H1 (cell line): Measurements from ENCODE around the gene ANP32D.

ENCODE experiments used
- CTCF ChIP-seq, 3 experiments: IDR thresholded peaks; 1 replicate in 2 of 3; 2 replicates in 1 of 3; pipeline versions ENCODE4 v1.5.1 to v1.6.1; 2011; ENCODE audit warnings: low read length in 3 of 3, mild to moderate bottlenecking in 3 of 3, inconsistent platforms in 2 of 3, low read depth in 1 of 3, moderate library complexity in 1 of 3; ENCODE audit not compliant: insufficient read depth in 1 of 3; ENCODE audit errors: control extremely low read depth in 1 of 3
- E2F6 ChIP-seq: IDR thresholded peaks from 2 replicates; pipeline ENCODE4 v1.6.1; 2012; ENCODE audit warnings: inconsistent platforms
- GABPA ChIP-seq: IDR thresholded peaks from 2 replicates; pipeline ENCODE4 v1.6.1; 2011; ENCODE audit warnings: mild to moderate bottlenecking, low read length, moderate library complexity, borderline replicate concordance; ENCODE audit not compliant: insufficient read depth
- RAD21 ChIP-seq, 2 experiments: IDR thresholded peaks in 1 of 2; conservative IDR thresholded peaks in 1 of 2; 2 replicates each; pipeline ENCODE4 v1.6.1; 2011; ENCODE audit warnings: low read depth in 2 of 2, low read length in 2 of 2, improper control_type of control experiment in 1 of 2, inconsistent platforms in 1 of 2, mild to moderate bottlenecking in 1 of 2, moderate library complexity in 1 of 2
- SUZ12 ChIP-seq: fragments of 200-600 bp; sonication (generic); IDR thresholded peaks from 2 replicates; pipeline ENCODE4 v1.6.1; 2012; ENCODE audit warnings: mild to moderate bottlenecking, inconsistent platforms, low read length, moderate library complexity, mixed read lengths

GRCh38 chr12:48486261-48486660 lies 13.9 kb downstream of the ANP32D start:
- TF ChIP-seq CTCF (IDR thresholded peaks at IDR 0.05; ENCODE audit: control extremely low read depth in 1 of 3, insufficient read depth in 1 of 3, low read depth in 1 of 3, low read length in 3 of 3) (no peak), RAD21 (IDR thresholded peaks at IDR 0.05 in 1 of 2, conservative IDR thresholded peaks at IDR 0.05 in 1 of 2; ENCODE audit: low read depth in 2 of 2, low read length in 2 of 2) (no peak), GABPA (no peak), SUZ12 (no peak), E2F6 (no peak)
